ENCODE measurements around the gene SLBP.

The SLBP gene

GRCh38 chr4:1725521-1725920 is 13.4 kb upstream of the SLBP start:
- no peak for DNase-seq

GRCh38 chr4:1723131-1723801 is 11.1 kb upstream of the SLBP start:
- DNase-seq, result peak; percentile 59

- no peak for DNase-seq
Measured at GRCh38 chr4:1722551-1723118, 10.5 kb upstream of the SLBP start.

- no peak for DNase-seq
Measured at GRCh38 chr4:1721666-1722550, 9.8 kb upstream of the SLBP start.

GRCh38 chr4:1721003-1721665 is 9.0 kb upstream of the SLBP start, which contains the start of the genes TACC3 and TMEM129:
TACC3 (plus strand) TSS chr4:1721521; CDS start chr4:1723422, 1,901 bp downstream.
TMEM129 (minus strand) TSS chr4:1721323; CDS start chr4:1720837, 486 bp downstream.
- DNase-seq, result peak; percentile 96

GRCh38 chr4:1720163-1720983 is 8.3 kb upstream of the SLBP start:
- peak; percentile 44 for DNase-seq

GRCh38 chr4:1718095-1718850 is 6.2 kb upstream of the SLBP start:
- DNase-seq, result no peak

- DNase-seq, result no peak
Measured at GRCh38 chr4:1717129-1718094, 5.3 kb upstream of the SLBP start.

GRCh38 chr4:1716065-1716945 is 4.2 kb upstream of the SLBP start:
- DNase-seq, result no peak

GRCh38 chr4:1715002-1715758 is 3.1 kb upstream of the SLBP start:
- DNase-seq, result no peak

- no peak for DNase-seq
Measured at GRCh38 chr4:1714303-1715001, 2.3 kb upstream of the SLBP start.

- no peak for DNase-seq
Measured at GRCh38 chr4:1713003-1713851, 1.1 kb upstream of the SLBP start.

GRCh38 chr4:1711571-1712215 is 426 bp downstream of the SLBP start:
- DNase-seq, result peak; percentile 47

- no peak for DNase-seq
Measured at GRCh38 chr4:1711055-1711570, 1.0 kb downstream of the SLBP start.

- no peak for DNase-seq
Measured at GRCh38 chr4:1708581-1708980, 3.5 kb downstream of the SLBP start.

GRCh38 chr4:1706358-1706757 is 5.8 kb downstream of the SLBP start:
- no peak for DNase-seq

All from stimulated activated naive CD4-positive, alpha-beta T cell treated with Interleukin-2 at 50 U/mL for 16 hours (primary cell).